K562 (cell line): ENCODE measurements around the gene S100A8. TPM values are rescaled to one million over a fixed set of nuclear protein-coding genes. Genes with fewer than 3 reads are reported as not detected.

Experiments used
- C11orf30 ChIP-seq: fragments of 450-650 bp; IDR thresholded peaks from 2 replicates; pipeline ENCODE4 v1.6.1; 2016; ENCODE audit warnings: low read depth, mild to moderate bottlenecking
- CEBPG ChIP-seq, 3 experiments: fragments of 200-800 bp in 1 of 3; sonication (Bioruptor generic) in 1 of 3; sonication (generic) in 1 of 3; formaldehyde crosslinking in 1 of 3; IDR thresholded peaks in 2 of 3; conservative IDR thresholded peaks in 1 of 3; 2 replicates each; pipeline versions ENCODE4 v1.6.1 to v1.8.0; 2016 to 2022; ENCODE audit warnings: missing compliant biosample characterization in 2 of 3, missing genetic modification characterization in 2 of 3, mild to moderate bottlenecking in 1 of 3, missing genetic modification reagents in 1 of 3
- EP300 ChIP-seq: IDR thresholded peaks from 2 replicates; pipeline ENCODE4 v1.6.1; 2012; ENCODE audit warnings: low read length, improper control_type of control experiment
- HMBOX1 ChIP-seq: sonication (generic); IDR thresholded peaks from 2 replicates; pipeline ENCODE4 v1.6.1; 2016
- LCOR ChIP-seq: sonication (generic); formaldehyde crosslinking; IDR thresholded peaks from 2 replicates; pipeline ENCODE4 v1.8.0; 2022; ENCODE audit warnings: mild to moderate bottlenecking, missing genetic modification reagents
- MCM5 ChIP-seq: fragments of 450-650 bp; IDR thresholded peaks from 2 replicates; pipeline ENCODE4 v1.6.1; 2016; ENCODE audit warnings: low read depth
- NKRF ChIP-seq: fragments of 450-650 bp; IDR thresholded peaks from 2 replicates; pipeline ENCODE4 v1.6.1; 2016; ENCODE audit warnings: borderline replicate concordance
- NRF1 ChIP-seq, 2 experiments: fragments of 450-650 bp; IDR thresholded peaks in 1 of 2; conservative IDR thresholded peaks in 1 of 2; 2 replicates each; pipeline ENCODE4 v1.6.1; 2014; ENCODE audit warnings: mild to moderate bottlenecking in 2 of 2
- PATZ1 ChIP-seq: fragments of 250-450 bp; sonication (Bioruptor Pico); IDR thresholded peaks from 2 replicates; pipeline ENCODE4 v1.5.0; 2020; ENCODE audit warnings: mild to moderate bottlenecking, borderline replicate concordance
- PHF21A ChIP-seq: fragments of 450-650 bp; IDR thresholded peaks from 2 replicates; pipeline ENCODE4 v1.6.1; 2017; ENCODE audit warnings: low read depth, borderline replicate concordance
- TCF15 ChIP-seq: fragments of 250-450 bp; sonication (Bioruptor Pico); IDR thresholded peaks from 2 replicates; pipeline ENCODE4 v1.8.0; 2022; ENCODE audit warnings: moderate library complexity, mild to moderate bottlenecking, inconsistent platforms
- XRCC4 ChIP-seq: IDR thresholded peaks from one replicate; pipeline ENCODE4 v1.6.1; 2011; ENCODE audit not compliant: insufficient read depth, insufficient read length; ENCODE audit errors: extremely low read depth
- polyA plus RNA-seq, 8 experiments: library from polyadenylated mRNA; depleted of rRNA in 4 of 8; stranded (reverse) in 5 of 8; unstranded in 3 of 8; fragments of >200 nt; fragmentation: Nextera tagmentation in 2 of 8; fragmentation: Illumina TruSeq in 1 of 8; extraction: Ambion mirVana in 2 of 8; extraction: Trizol in 1 of 8; gene quantifications; 2 replicates each; pipeline versions ENCODE4 v1.2.1 to v1.2.3, GENCODE V29; 2011 to 2014; ENCODE audit warnings: inconsistent platforms in 1 of 8, missing spikeins in 1 of 8
- total RNA-seq, 7 experiments: library from RNA; depleted of rRNA in 6 of 7; stranded (reverse); fragments of >200 nt in 6 of 7; fragmentation: Illumina TruSeq in 2 of 7; extraction: Trizol in 2 of 7; gene quantifications; 2 replicates each; pipeline versions ENCODE4 v1.2.1 to v1.2.3, GENCODE V29; 2011 to 2021; ENCODE audit warnings: low replicate concordance in 1 of 7
- TF ChIP-seq, protein P1 (sequence below), 2 experiments: fragments of 150-350 bp in 1 of 2; IDR thresholded peaks; 2 replicates each; pipeline ENCODE4 v1.6.1; 2012 to 2016; ENCODE audit warnings: low read depth in 2 of 2, low read length in 2 of 2, mild to moderate bottlenecking in 1 of 2, moderate library complexity in 1 of 2
- TF ChIP-seq, protein P2 (sequence below): sonication (generic); formaldehyde crosslinking; IDR thresholded peaks from 2 replicates; pipeline ENCODE4 v1.8.1; 2023; ENCODE audit warnings: mild to moderate bottlenecking, missing genetic modification reagents

S100A8 gene
- total and polyA plus RNA-seq, 9 of the 15 experiments (the other 6 are each of a cell fraction or from before 2014, with no cell fraction given): 0.15 to 0.60 TPM; not detected in 7

DNA sequence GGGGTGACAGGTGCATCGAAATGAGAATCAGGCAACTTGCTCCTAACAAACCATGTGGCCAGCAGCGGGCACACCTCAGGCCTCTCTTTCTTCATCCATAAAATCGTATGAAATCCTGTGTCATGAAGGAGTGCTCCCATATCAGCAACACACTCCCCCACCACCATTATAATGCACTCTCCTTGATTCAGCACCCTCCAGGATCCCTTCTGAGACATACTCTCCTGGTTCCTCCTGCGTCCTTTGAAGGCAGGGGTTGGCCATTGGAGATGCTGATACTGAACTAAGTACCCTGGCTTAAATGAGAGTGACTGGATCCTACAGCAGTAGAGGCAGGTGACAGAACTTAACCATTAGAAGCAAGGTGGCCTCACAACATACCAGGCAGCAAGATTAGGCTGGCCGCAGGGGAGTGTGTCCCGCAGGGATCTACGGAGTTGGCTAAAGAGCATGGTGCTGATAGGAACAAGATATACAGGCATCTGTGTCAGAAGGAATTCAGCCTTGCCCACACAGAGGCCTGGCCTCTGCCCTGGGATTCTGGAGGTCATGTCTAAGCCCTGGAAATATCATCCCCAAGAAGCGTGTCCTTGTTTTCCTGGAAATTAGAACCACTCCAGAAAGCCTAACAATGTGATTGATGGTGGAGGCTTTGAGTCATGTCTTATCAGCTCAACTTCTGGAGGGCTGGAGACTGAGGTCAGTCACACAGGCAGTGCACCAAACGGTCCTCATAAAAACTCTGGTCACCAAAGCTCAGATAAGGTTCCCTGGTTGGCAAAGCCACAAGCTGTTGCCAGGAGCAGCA, 42.2 kb upstream of the S100A8 start (continued):
- peak; percentile 96 for TF ChIP-seq EP300
- peak; percentile 66; the same call in 1 of the 2 replicates for TF ChIP-seq LCOR (CRISPR knock-in tag)
- no peak for TF ChIP-seq C11orf30
- TF ChIP-seq PATZ1: no peak
- no peak for TF ChIP-seq NKRF
- TF ChIP-seq, protein P1, sequence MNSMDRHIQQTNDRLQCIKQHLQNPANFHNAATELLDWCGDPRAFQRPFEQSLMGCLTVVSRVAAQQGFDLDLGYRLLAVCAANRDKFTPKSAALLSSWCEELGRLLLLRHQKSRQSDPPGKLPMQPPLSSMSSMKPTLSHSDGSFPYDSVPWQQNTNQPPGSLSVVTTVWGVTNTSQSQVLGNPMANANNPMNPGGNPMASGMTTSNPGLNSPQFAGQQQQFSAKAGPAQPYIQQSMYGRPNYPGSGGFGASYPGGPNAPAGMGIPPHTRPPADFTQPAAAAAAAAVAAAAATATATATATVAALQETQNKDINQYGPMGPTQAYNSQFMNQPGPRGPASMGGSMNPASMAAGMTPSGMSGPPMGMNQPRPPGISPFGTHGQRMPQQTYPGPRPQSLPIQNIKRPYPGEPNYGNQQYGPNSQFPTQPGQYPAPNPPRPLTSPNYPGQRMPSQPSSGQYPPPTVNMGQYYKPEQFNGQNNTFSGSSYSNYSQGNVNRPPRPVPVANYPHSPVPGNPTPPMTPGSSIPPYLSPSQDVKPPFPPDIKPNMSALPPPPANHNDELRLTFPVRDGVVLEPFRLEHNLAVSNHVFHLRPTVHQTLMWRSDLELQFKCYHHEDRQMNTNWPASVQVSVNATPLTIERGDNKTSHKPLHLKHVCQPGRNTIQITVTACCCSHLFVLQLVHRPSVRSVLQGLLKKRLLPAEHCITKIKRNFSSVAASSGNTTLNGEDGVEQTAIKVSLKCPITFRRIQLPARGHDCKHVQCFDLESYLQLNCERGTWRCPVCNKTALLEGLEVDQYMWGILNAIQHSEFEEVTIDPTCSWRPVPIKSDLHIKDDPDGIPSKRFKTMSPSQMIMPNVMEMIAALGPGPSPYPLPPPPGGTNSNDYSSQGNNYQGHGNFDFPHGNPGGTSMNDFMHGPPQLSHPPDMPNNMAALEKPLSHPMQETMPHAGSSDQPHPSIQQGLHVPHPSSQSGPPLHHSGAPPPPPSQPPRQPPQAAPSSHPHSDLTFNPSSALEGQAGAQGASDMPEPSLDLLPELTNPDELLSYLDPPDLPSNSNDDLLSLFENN (IDR thresholded peaks at IDR 0.05; ENCODE audit: low read depth in 2 of 2, low read length in 2 of 2): peak in 1 of 2 experiments; percentile 48; a peak in 1 of 4 replicates
- no peak for TF ChIP-seq MCM5
- TF ChIP-seq TCF15 (CRISPR knock-in tag): no peak
- 0 out of 4 replicates have a peak, but pooled peaks have one; percentile 12 to 14 for TF ChIP-seq NRF1 (conservative IDR thresholded peaks at IDR 0.05 in 1 of 2, IDR thresholded peaks at IDR 0.05 in 1 of 2)
- no peak for TF ChIP-seq XRCC4
- TF ChIP-seq, protein P2, sequence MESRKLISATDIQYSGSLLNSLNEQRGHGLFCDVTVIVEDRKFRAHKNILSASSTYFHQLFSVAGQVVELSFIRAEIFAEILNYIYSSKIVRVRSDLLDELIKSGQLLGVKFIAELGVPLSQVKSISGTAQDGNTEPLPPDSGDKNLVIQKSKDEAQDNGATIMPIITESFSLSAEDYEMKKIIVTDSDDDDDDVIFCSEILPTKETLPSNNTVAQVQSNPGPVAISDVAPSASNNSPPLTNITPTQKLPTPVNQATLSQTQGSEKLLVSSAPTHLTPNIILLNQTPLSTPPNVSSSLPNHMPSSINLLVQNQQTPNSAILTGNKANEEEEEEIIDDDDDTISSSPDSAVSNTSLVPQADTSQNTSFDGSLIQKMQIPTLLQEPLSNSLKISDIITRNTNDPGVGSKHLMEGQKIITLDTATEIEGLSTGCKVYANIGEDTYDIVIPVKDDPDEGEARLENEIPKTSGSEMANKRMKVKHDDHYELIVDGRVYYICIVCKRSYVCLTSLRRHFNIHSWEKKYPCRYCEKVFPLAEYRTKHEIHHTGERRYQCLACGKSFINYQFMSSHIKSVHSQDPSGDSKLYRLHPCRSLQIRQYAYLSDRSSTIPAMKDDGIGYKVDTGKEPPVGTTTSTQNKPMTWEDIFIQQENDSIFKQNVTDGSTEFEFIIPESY (CRISPR knock-in tag): no peak
- no peak for TF ChIP-seq CEBPG (CRISPR knock-in tag; IDR thresholded peaks at IDR 0.05)
- TF ChIP-seq CEBPG (tag; conservative IDR thresholded peaks at IDR 0.05 in 1 of 2, IDR thresholded peaks at IDR 0.05 in 1 of 2): no peak
- peak; percentile 75 for TF ChIP-seq HMBOX1
- TF ChIP-seq PHF21A: 0 out of 2 replicates have a peak, but pooled peaks have one; percentile 11
